ENCODE measurements around the gene COG7.
"Not testable (repeated sequence)": the region's sequence is repeated elsewhere in the genome, so short reads cannot be mapped to it uniquely, and the experiment has no call there.

The COG7 gene

DNA sequence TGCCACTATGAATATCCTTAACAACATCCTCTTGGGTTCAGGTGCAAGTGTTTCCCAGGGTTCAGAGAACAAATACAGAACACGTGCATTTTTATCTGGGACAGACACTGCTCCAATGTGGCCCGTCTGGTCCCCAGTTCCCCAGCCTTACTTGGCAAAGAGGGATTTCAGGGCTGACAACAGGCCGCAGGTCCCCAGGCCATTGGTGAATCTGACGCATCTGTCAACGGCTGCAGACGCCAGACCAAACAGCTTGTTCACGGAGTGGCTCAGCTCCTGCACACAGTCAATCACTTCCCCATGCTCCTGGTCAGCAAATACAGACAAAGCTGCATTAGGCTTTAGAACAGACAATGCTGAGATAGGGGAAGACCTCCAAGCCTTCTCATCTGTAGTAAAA lies 36.2 kb downstream of the COG7 start:
- DNase-seq (ENCODE audit: extremely low read depth in 1 of 2, low read depth in 1 of 2) = no peak

- DNase-seq (ENCODE audit: extremely low read depth in 1 of 2, low read depth in 1 of 2) = no peak
These were observed 38.3 kb downstream of the COG7 start for GRCh38 chr16:23414731-23415130.

GRCh38 chr16:23410176-23410575 lies 42.8 kb downstream of the COG7 start:
- no peak for DNase-seq (ENCODE audit: extremely low read depth in 1 of 2, low read depth in 1 of 2)

DNA sequence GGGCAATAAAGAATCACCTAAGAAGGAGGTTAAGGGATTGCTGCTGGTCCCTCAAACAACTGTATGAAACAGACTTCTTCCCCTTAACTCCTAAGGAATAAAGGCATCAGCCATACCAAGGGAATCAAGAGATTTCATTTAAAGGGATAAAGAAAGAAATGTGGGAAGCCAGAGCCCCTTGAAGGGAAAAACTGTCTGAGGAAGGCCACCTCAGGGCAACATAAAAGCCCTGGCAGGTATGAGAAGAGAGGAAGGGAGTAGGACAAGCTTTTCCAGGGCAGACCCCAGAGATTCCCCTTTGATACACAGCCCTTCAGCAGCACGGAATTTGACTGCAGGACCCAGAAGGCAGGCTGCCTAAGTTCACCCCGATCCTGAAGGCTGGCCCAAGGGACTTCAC lies 43.5 kb downstream of the COG7 start:
- DNase-seq (ENCODE audit: extremely low read depth in 1 of 2, low read depth in 1 of 2) = no peak

DNA sequence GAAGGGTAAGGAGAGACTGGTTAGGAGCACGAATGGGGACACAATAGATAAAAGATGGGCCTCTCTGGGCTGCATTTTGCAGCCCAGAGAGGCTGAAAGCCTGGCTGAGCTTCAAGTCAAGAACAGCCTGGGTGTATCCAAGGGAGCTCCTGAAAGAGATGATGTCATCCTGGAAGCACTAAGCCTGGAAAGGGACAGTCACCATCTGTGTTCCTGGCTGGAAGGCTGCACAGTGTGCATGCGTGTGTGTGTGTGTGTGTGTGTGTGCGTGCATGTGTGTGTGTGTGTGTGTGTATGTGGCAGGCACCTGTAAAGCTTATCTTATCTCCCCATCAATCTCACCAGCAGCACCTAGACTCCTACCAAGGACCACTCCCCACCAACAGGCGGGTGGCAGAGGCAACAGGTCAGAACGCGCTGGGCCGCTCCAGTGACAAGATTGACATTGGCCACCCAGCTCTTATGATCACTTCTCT lies 44.1 kb downstream of the COG7 start:
- no peak for DNase-seq (ENCODE audit: extremely low read depth in 1 of 2, low read depth in 1 of 2)

GRCh38 chr16:23408242-23408822 lies 44.7 kb downstream of the COG7 start:
- no peak for DNase-seq (ENCODE audit: extremely low read depth in 1 of 2, low read depth in 1 of 2)

GRCh38 chr16:23407436-23408127 lies 45.4 kb downstream of the COG7 start:
- DNase-seq (ENCODE audit: extremely low read depth in 1 of 2, low read depth in 1 of 2) = no peak

DNA sequence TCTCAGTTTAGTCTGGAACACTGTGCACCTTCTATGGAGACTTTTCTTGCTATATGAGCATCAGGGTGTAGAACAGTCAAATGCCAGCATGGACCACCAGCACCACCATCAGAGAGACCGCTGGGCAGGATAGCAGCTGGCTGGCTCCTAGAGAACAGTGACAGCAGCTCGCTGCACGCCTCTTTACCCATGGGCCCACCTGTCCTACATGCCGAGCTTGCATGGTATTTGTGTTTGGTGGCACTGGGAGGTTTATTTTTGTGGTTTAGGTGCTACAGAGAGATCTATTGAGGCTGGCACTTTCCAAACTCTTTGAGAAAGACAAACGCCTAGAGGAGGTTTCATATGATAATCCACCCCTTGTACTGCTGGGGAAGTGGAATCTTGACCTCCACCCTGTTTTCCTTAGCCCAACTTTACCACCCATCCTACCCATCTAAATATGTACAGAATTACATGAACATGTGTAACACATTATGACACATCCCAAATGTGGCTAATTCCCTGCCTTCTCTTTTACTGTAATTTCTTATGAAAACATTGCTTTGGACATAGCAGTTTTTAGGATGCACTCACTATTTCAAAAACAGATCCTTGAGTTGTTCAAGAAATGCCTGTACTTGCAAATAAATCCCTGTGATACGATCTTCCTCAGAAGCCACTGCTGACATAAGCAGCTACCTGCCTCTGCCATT lies 46.3 kb downstream of the COG7 start:
- DNase-seq (ENCODE audit: extremely low read depth in 1 of 2, low read depth in 1 of 2) = no peak

DNA sequence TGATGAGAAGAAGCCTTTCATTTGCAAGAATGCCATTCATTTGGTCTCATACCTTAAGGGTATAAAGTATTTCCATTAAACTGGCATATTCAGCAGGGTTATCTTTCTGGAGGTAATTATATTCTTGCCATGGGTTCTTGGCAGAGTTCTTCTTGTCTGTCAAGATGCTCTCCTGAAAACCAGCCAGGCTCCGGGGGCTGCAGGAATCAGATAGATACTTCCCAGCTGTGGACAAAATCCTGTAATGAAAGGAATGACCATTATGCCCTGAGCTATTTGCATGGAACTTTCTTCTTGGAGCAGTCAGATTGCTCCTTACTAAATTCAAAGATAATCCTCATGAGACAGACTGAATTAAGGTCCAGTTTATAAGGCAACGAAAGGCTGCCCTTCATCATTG lies 47.0 kb downstream of the COG7 start:
- no peak for DNase-seq (ENCODE audit: extremely low read depth in 1 of 2, low read depth in 1 of 2)

DNA sequence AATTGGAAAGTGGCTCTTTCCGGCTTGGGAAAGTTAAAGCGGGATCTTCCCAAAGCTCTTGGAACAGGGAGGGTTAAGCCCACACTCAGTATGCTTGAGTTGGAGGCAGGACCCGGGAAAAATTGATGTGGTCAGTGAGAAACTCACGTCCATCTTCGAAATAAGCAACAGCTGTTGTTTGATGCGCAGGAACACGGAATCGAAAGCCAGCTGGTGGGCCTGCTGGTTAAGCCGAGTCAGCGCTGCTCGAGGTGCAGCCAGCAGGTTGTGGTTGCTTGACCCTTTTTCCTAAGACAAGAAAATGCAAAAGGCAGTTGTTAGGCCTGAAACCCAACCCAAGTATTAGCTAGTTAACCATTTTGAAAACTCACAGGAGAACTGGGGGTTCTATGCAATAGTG lies 49.4 kb downstream of the COG7 start:
- no peak for DNase-seq (ENCODE audit: extremely low read depth in 1 of 2, low read depth in 1 of 2)

- DNase-seq (ENCODE audit: extremely low read depth in 1 of 2, low read depth in 1 of 2) = no peak
These were observed 50.9 kb downstream of the COG7 start for GRCh38 chr16:23402100-23402499.

DNA sequence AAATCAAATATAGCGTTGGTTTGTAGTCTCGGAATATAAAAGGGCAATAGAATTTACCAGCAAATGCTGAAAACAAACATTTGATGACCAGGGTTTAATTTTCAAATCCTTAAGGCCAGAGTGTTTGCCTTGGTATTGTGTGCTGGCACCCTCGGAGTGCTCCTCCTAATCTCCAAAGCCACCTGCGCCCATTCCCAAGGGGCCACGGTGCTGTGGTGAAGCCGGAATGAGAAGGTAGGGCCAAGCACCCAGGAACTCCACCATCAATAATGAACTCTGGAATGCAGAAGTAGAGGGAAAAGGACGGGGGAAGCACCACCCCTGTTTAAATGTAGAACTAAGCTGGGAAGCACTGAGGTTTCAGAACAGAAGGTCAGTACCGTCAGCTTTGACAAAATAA lies 51.9 kb downstream of the COG7 start:
- DNase-seq (ENCODE audit: extremely low read depth in 1 of 2, low read depth in 1 of 2) = no peak

- not testable (repeated sequence) for DNase-seq (ENCODE audit: extremely low read depth in 1 of 2, low read depth in 1 of 2)
These were observed 52.5 kb downstream of the COG7 start for GRCh38 chr16:23400447-23400846.

- DNase-seq (ENCODE audit: extremely low read depth in 1 of 2, low read depth in 1 of 2) = no peak
These were observed 53.8 kb downstream of the COG7 start for GRCh38 chr16:23398987-23399805.

GRCh38 chr16:23397464-23397863 lies 55.5 kb downstream of the COG7 start:
- DNase-seq (ENCODE audit: extremely low read depth in 1 of 2, low read depth in 1 of 2) = no peak

DNA sequence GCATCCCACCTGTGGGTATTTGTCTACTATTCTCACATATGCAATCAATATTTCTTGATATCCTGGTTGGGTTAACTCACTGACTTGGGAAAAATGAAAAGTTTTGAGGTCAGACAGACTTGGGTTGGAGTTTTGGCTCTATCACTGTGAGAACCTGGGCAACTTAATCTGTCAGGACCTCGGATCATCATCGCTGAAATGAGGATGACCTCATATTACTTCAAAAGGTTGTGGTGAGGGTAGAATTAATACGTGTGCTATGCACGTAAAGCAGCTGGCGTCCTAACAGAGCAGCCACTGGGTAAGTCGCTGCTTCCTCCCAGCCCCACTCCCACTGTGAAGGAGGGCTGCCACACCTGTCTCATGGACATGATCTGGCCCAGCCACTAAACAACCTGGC lies 57.3 kb downstream of the COG7 start:
- no peak for DNase-seq (ENCODE audit: extremely low read depth in 1 of 2, low read depth in 1 of 2)

DNA sequence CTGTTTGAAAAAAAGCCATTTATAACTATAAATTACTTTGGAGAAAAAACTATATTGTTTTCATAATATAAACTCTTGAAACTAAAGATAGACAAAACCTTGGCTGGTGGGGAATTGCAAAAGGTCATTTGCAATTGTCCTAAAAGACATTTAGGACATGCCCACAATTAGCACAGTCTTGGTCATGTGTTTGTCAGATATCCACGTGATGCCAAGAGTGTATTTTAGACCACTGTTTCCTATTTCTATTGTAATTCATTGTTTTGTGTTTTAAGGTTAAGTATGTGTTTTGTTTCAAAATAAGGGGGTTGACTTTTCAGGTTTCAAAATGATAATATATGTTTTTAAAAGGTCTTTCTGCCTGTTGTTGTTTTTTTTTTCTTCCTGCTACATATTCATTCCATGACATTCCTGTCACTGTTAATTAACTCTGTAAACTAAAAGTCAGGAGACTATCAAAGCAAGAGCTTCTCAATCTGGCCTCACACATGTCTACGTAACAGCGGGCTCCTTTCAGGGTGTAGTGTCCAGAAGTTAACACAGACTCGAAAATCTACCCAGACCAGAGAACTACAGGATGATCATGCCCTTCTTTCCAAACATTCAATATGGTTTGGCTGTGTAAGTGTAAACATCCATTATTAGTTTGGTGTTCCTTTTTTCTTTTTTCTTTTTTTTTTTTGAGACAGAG lies 58.7 kb downstream of the COG7 start:
- no peak for DNase-seq (ENCODE audit: extremely low read depth in 1 of 2, low read depth in 1 of 2)

DNA sequence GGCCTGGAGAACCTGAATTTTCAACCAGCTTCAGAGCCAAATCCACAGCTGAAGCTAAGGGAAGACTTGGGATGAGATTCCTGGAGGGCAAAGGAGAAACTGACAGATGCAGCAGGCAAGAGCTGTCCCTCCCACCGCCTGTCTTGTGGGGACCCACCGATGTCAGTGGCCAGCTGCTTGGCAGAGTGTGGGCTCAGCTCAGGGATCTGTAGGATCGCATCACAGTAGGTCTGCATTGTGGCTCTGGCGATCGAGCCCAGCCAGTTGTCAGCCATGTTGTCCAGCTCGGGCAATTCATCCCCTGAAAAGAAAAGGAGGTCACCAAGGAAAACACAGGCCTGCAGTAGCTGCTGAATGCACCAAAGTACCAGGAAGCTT lies 60.8 kb downstream of the COG7 start:
- DNase-seq (ENCODE audit: extremely low read depth in 1 of 2, low read depth in 1 of 2) = no peak

- no peak for DNase-seq (ENCODE audit: extremely low read depth in 1 of 2, low read depth in 1 of 2)
These were observed 61.4 kb downstream of the COG7 start for GRCh38 chr16:23391381-23392222.

GRCh38 chr16:23389936-23390335 lies 63.1 kb downstream of the COG7 start:
- not testable (repeated sequence) for DNase-seq (ENCODE audit: extremely low read depth in 1 of 2, low read depth in 1 of 2)

Measured in activated CD8-positive, alpha-beta memory T cell treated with anti-CD3 and anti-CD28 coated beads for 1 hour (primary cell).